NB4 (cell line): ENCODE data around the gene OR51L1.

ENCODE experiments used
- MYC ChIP-seq: IDR thresholded peaks from 2 replicates; pipeline ENCODE4 v1.6.1; 2011; ENCODE audit warnings: low read depth, low read length
- POLR2A ChIP-seq: IDR thresholded peaks from 2 replicates; pipeline ENCODE4 v1.6.1; 2011; ENCODE audit warnings: mild to moderate bottlenecking; ENCODE audit not compliant: insufficient read length; ENCODE audit errors: extremely low read depth
- TF ChIP-seq, protein P1 (sequence below): IDR thresholded peaks from one replicate; pipeline ENCODE4 v1.5.1; 2012; ENCODE audit warnings: low read depth, low read length
- TF ChIP-seq, protein P2 (sequence below): IDR thresholded peaks from 2 replicates; pipeline ENCODE4 v1.6.1; 2011; ENCODE audit warnings: low read depth, low read length

DNA sequence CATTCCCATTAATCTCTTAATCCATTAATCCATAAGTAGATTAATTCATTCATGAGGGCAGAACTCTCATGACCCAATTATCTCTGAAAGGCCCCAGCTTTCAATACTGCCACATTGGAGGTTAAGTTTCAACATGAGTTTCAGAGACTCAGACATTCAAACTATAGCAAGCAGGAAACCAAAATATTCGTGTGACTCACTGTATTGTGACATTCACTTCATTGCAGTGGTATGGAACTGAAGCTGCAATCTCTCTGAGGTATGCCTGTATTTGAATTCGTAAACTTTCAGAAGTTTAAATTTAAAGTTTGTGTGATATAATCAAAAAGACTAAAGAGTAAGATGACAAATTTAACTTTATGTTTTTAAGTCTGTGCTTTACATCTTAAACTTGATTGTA, 48.7 kb downstream of the OR51L1 start:
- TF ChIP-seq, protein P1, sequence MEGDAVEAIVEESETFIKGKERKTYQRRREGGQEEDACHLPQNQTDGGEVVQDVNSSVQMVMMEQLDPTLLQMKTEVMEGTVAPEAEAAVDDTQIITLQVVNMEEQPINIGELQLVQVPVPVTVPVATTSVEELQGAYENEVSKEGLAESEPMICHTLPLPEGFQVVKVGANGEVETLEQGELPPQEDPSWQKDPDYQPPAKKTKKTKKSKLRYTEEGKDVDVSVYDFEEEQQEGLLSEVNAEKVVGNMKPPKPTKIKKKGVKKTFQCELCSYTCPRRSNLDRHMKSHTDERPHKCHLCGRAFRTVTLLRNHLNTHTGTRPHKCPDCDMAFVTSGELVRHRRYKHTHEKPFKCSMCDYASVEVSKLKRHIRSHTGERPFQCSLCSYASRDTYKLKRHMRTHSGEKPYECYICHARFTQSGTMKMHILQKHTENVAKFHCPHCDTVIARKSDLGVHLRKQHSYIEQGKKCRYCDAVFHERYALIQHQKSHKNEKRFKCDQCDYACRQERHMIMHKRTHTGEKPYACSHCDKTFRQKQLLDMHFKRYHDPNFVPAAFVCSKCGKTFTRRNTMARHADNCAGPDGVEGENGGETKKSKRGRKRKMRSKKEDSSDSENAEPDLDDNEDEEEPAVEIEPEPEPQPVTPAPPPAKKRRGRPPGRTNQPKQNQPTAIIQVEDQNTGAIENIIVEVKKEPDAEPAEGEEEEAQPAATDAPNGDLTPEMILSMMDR, result no peak
- no peak for TF ChIP-seq POLR2A
- TF ChIP-seq MYC, result no peak
- TF ChIP-seq, protein P2, sequence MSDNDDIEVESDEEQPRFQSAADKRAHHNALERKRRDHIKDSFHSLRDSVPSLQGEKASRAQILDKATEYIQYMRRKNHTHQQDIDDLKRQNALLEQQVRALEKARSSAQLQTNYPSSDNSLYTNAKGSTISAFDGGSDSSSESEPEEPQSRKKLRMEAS, result no peak
